ENCODE results near the gene KAT2B.
"Not testable (repeated sequence)": the region's sequence is repeated elsewhere in the genome, so short reads cannot be mapped to it uniquely, and the experiment has no call there.

The KAT2B gene

GRCh38 chr3:20042331-20042730, 2.1 kb downstream of the KAT2B start:
- no peak for DNase-seq

- DNase-seq = peak in 2 of 4 experiments; percentile 6 to 7
These were observed 3.1 kb downstream of the KAT2B start for GRCh38 chr3:20043396-20043795.

DNA sequence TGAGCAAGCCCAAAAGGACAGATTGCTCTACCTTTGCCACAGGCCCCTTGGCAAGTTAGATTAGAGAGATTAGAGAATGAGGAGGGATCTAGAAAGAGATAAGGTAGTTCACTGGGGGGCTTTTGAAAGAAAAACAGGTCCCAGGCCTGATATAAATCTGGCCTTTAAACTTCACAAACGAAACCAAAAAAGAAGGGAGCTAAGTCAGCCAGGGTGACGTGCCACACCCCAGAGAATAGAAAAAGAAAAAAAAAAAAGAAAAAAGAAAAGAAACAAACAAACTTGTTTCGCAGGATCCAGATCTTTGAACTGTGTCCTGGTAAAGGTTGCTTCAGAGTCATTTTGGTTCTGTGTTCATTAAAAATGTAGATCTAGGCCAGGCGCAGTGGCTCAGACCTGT, 3.6 kb downstream of the KAT2B start:
- no peak for DNase-seq

DNA sequence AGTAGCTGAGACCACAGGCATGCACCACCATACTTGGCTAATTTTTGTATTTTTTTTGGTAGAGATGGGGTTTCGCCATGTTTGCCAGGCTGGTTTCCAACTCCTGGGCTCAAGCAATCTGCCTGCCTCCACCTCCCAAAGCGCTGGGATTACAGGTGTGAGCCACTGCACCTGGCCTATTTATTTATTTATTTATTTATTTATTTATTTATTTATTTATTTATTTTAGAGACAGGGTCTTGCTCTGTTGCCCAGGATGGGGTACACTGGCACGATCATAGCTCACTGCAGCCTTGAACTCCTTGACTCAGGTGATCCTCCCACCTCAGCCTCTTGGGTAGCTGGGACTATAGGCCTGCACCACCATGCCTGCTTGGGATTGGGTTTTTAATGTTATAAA, 4.9 kb downstream of the KAT2B start:
- not testable (repeated sequence) for DNase-seq

GRCh38 chr3:20046556-20046955, 6.3 kb downstream of the KAT2B start:
- DNase-seq = no peak

DNA sequence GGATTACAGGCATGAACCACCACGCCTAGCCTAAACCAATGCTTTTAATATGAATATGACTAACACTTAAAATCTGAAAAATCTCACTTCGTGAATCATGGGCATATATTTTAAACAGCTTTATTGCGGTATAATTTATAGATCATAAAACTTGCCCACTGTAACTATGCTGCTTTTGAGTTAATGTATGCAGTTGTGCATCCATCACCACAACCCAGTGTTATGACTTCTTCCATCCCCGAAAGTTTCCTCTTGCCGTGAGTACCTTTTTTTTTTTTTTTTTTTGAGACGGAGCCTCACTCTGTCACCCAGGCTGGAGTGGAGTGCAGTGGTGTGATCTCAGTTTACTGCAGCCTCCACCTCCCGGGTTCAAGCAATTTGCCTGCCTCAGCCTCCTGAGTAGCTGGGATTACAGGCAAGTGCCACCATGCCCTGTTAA, 7.1 kb downstream of the KAT2B start:
- no peak for DNase-seq

DNA sequence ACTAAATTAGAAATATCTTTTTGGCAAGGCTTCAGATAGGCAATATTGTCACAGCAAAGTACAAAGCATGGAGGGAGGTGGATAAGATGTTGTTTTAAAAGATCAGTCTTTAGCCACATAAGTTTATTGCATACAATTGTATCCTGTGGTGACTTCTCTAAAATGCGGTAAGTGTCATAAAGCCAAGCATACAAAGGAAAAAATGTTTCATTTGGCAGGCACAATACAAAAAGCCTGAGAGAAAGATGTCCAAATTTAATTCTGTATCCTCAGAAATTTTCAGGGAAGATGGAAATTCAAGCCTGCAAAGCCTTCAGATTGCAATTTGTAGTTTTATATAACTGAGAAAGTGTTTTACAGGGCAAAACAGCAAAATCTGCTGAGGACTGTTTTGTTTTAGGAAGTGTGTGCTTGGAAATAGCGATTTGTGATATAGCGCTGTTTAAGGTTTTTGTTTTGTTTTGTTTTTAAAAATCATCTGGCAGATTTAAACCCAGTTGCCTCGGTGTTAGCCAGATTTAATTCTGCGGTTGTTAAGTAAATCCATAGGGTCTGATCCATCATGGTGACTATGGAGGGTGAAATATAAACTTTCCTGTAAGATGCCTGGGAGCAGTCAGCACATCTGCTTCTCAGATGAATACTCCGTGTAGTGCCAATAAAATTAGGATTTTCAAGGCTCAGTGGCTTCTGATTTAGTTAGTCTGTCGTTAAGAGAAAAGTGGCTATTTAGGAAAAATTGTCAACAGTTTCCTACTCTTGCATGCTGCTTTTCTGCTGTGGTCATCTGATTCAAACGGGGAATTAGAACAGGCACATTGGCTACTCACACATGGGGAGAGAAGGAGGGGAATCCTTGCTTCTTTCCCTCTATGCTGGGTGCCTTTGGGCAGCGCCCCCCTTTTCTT, 8.0 kb downstream of the KAT2B start:
- DNase-seq = no peak

DNA sequence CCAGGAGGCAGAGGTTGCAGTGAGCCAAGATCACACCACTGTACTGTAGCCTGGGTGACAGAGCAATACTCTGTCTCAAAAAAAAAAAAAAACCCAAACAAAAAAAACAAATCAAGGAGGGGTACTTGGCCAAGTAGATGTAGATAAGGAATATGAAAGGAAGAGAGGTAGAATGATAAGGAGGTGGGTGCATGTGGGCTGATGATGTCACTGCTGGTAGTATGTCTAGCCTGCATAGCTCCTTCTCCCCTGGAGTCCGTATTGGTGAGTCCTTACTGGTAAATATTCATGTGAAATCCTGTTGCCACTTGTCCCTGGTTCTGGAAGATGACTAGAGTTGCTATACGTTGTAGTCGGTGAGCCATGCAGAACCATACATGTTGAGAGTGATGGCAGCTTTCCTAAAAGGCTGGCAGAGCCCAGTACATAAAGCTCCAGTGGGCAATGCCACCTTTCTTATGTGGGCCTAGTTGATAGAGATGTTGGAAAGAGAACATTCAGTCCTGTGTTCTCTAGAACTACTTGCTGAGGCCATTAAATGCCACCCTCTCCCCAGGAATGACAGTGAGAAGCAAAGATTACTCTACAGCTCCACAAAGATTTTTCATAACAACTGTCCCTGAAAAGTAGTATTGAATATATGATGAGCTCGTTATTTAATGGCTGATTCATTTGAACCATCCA, 11.0 kb downstream of the KAT2B start:
- DNase-seq = no peak

DNA sequence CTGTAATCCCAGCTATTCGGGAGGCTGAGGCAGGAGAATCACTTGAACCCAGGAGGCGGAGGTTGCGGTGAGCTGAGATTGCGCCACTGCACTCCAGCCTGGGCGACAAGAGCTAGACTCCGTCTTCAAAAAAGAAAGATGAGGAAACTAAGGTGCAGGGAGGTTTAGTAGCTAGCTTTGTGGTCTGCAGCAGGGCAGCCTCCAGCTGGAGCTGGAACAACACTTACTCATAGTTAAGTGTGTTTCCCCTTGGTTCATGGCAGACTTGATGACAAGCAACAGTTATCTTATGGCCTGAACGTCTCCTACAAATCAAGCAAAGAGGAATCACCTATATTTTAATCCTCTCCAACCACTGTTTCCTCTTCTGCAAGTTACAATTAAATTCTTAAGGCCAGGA, 12.6 kb downstream of the KAT2B start:
- no peak for DNase-seq

- DNase-seq = peak; percentile 18 to 45 (median 28)
These were observed 14.3 kb downstream of the KAT2B start for GRCh38 chr3:20054549-20054987.

GRCh38 chr3:20055020-20055775, 15.0 kb downstream of the KAT2B start:
- DNase-seq = no peak

DNA sequence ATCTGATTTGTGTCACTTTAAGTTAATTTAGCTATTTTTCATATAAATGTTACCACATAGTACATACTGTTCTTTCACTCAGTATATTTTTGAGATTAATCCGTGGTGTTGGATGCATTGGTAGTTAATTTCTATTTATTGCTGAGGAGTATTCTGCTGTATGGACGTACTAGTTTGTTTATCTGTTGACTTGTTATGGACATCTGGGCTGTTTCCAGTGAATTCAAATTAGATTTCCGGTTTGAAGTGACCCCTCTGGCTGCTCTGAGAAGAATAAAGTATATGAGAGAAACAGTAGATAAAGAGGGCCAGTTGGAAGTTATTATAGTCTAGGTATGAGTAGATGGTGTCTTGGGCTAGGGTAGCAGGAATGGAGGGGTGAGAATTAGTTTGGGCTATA, 15.6 kb downstream of the KAT2B start:
- no peak for DNase-seq

DNA sequence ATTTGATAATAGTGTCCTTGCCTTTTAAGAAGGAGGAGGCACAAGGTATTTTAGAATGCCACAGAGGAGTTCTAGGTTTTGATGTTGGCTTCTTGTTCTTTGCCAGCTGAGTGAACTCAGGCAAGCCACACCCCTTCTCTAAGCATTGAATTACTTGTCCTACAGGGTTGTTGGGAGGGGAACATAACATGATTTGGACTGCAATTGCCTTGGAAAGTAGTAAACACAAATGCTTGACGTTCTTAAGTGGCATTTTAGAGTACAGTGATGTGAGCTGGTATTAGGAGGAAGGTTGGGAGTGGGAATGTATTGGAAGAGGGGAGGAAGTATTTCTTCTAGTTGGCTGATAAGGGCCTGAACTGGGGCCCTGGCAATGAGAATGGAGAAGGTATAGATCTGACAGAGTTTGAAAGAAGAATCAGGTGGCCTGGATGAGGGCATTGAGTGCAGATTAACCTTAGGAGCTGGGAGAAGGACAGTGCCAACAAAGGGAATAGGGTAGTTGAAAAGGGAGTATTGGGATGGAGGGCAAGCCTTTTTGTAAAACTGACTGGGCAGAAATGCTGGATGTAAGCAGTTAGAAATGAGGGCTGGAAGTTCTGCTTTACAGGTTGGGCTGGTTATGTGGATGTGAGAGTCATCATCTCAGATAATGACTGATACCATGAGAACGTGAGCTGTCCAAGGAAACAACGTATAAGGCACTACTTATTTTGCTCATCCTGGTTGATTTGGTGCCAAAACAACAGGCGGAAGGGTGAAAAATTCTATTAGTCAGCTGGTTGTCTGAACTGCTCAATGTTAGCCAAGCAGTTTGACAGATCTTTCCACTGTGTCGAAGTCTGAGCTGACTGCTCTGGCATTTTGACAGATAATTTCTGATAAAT, 16.7 kb downstream of the KAT2B start:
- DNase-seq = no peak

DNA sequence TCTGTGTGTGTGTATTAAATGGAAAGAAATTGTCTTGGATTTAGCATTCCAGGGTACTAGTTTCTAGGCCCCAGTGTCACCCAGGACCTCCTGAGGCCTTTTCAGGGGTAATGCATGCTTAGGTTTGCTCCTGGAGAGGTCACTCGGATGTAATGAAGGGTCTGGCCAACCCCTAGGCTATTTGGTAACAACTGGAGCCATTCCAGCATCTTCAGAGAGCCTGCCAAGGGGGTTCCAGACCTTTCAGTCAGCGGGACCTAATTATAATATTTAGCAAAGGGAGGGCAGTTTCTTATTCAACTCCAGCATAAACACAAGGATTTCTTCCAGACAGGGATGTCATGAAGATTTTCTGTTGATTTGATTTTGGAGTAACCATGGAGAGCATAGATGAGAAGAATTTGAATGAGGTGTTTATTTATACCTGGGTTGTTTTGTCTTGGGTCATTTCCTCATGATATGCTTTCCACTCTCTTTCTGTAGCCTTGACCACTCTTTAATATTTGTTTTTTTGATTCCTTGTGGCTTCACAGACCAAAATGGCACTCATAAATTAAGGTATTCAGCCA, 17.4 kb downstream of the KAT2B start:
- no peak for DNase-seq

DNA sequence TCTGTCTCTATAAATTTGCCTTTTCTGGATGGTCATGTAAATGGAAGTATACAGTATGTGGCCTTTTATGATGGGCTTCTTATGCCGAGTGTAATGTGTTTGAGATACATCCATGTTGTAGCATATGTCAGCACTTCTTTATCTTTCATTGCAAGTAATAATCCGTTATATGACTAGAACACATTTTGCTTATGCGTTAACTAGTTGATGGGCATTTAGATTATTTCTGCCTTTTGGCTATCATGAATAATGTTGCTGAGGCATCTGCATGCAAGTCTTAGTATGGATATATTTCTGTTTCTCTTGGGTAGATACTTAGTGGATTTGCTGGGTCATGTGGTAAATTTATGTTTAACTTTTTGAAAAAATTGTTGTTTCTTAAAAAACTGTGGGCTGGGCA, 19.7 kb downstream of the KAT2B start:
- no peak for DNase-seq

GRCh38 chr3:20060974-20061685, 20.9 kb downstream of the KAT2B start:
- DNase-seq = no peak

GRCh38 chr3:20062996-20063395, 22.8 kb downstream of the KAT2B start:
- DNase-seq = no peak

GRCh38 chr3:20064387-20064786, 24.1 kb downstream of the KAT2B start:
- DNase-seq = no peak

DNA sequence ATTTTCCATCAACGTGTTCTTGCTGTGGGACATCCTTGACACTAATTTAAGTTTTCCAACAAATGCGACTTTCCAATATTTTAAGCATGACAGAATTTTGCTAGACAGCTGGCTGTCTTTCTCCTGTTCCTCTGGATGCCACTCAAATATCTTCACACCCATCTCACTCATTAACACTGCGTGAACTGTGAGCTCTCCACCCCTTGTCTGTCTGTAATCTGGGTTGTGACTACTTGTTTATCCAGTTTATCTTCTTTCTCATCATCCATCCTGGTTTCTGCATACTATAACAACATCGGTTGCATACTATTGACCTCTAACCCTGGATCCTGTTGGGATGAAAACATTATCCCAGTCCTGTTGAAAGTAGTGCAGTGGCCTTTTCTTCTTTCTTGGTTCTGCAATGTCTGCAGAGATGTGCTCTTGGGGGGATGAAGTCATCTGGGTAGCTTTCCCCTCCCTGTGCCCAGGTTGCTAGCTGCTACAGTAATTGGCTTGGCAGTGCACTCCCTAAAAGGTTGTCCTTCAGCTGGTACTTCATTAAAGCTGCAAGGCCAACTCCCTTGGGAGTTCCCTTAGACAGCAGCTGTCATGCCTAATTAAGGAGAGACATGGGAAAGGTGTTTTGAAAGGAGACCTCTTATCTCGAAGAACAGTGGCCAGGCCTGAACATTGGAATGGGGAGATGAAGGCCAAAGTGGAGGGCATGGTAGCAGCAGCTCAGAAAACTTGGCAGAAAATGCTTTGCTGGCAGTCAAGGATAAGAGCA, 24.7 kb downstream of the KAT2B start:
- no peak for DNase-seq

GRCh38 chr3:20066079-20066478, 25.8 kb downstream of the KAT2B start:
- no peak for DNase-seq
